A673 (cell line): Measurements from ENCODE around the gene OMP. TPM values are rescaled to one million over a fixed set of nuclear protein-coding genes. Genes with fewer than 3 reads are reported as not detected.

ENCODE experiments used
- BruUV-seq: library from RNA; stranded (reverse); fragments of 400-500 nt; replicated peaks from 2 replicates; lab custom pipeline; 2021; lab: Mats Ljungman, UMichigan
- CTCF ChIA-PET: fragments of 300-600 bp; sonication (Branson Sonifier 250); formaldehyde crosslinking; loops from one replicate; lab custom pipeline; 2022; ENCODE audit warnings: antibody characterized with exemption; lab: Charles Lee
- POLR2A ChIA-PET: fragments of 300-600 bp; sonication (Branson Sonifier 250); formaldehyde crosslinking; loops from one replicate; lab custom pipeline; 2022; ENCODE audit warnings: antibody characterized with exemption; ENCODE audit not compliant: low non-redundant PET; lab: Charles Lee
- DNase-seq: peaks from one replicate; pipeline ENCODE4 v3.0.0-alpha.2; 2015; ENCODE audit warnings: low spot score
- H3K27ac ChIP-seq: fragments of 200-600 bp; sonication (generic); 2 replicates; pipeline ENCODE4 v1.5.1; 2016; ENCODE audit warnings: mixed run types, low read depth, mild to moderate bottlenecking, mixed read lengths, antibody characterized with exemption, low read length; ENCODE audit not compliant: poor library complexity, severe bottlenecking
- H3K27me3 ChIP-seq: fragments of 200-600 bp; sonication (generic); replicated peaks from 2 replicates; pipeline ENCODE4 v1.6.1; 2017; ENCODE audit warnings: mixed run types, low read depth, mild to moderate bottlenecking, mixed read lengths, antibody characterized with exemption, low read length; ENCODE audit not compliant: insufficient read depth, poor library complexity
- H3K36me3 ChIP-seq: fragments of 200-600 bp; sonication (generic); 2 replicates; pipeline ENCODE4 v1.6.1; 2016; ENCODE audit warnings: mixed run types, mild to moderate bottlenecking, mixed read lengths, antibody characterized with exemption, low read length; ENCODE audit not compliant: insufficient read depth, poor library complexity, severe bottlenecking
- H3K4me1 ChIP-seq: fragments of 200-600 bp; sonication (generic); 2 replicates; pipeline ENCODE4 v1.6.1; 2017; ENCODE audit warnings: mixed run types, mild to moderate bottlenecking, mixed read lengths, antibody characterized with exemption, low read length; ENCODE audit not compliant: insufficient read depth, poor library complexity, severe bottlenecking
- H3K4me3 ChIP-seq: fragments of 200-600 bp; sonication (generic); 2 replicates; pipeline ENCODE4 v1.5.1; 2016; ENCODE audit warnings: low read depth, mixed run types, mild to moderate bottlenecking, mixed read lengths, low read length; ENCODE audit not compliant: poor library complexity, severe bottlenecking
- H3K9me3 ChIP-seq: fragments of 200-600 bp; sonication (generic); 2 replicates; pipeline ENCODE4 v1.6.1; 2016; ENCODE audit warnings: mixed run types, low read depth, mild to moderate bottlenecking, mixed read lengths, antibody characterized with exemption, low read length; ENCODE audit not compliant: poor library complexity, severe bottlenecking
- EZH2 ChIP-seq: fragments of 200-600 bp; sonication (generic); IDR thresholded peaks from 2 replicates; pipeline ENCODE4 v1.6.1; 2017; ENCODE audit warnings: borderline replicate concordance, low read depth, mild to moderate bottlenecking, mixed read lengths, antibody characterized with exemption, low read length; ENCODE audit not compliant: poor library complexity, severe bottlenecking
- intact Hi-C: fragments of 100-400 bp; cut with micrococcal nuclease; formaldehyde crosslinking; loops from one replicate; pipeline ENCODE4 v1.10.0; 2022; ENCODE audit not compliant: unreplicated experiment
- total RNA-seq: library from RNA; stranded (reverse); gene quantifications from 2 replicates; pipeline ENCODE4 v1.2.3, GENCODE V29; 2021
- TF ChIP-seq, protein P1 (sequence below): fragments of 300-800, 200-600 bp; sonication (generic); conservative IDR thresholded peaks from 2 replicates; pipeline ENCODE4 v1.5.1; 2017; ENCODE audit warnings: low read depth, mild to moderate bottlenecking, antibody characterized with exemption, low read length, moderate library complexity, mixed read lengths

OMP gene
- total RNA-seq, 1 experiment from 2014 or later = not detected

DNA sequence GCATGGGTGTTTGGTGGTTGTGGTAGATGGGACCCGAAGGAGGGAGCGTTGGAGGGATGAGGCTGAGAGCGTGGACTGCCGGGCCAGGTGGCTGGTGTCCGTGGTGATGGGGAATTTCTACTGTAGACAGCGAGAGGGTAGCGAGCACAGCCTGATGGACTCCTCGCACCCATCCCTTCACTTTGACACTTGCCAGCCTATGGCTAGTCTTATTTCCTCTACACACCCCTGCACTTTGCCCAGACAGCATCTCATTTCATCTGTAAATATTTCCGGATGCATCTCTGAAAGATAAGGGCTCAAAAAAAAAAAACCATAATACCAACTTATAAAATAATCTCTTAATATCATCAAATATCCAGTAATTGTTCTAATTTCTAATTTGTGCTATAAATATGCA, 5.8 kb downstream of the OMP start:
- Histone ChIP-seq H3K27me3 (no peaks in the 10 kb centered on the region), H3K4me3 (no peak overlapping the region), H3K9me3 (no peaks in the 10 kb centered on the region), H3K36me3 (no peaks in the 10 kb centered on the region), H3K4me1 (peaks cover 6% of the 10 kb centered on the region), H3K27ac (no peak overlapping the region)
- POLR2A ChIA-PET = no interaction called here
- CTCF ChIA-PET = no interaction called here
- intact Hi-C loops = no loop called here
- BruUV-seq = no TSS peak
- no peak for TF ChIP-seq EZH2
- TF ChIP-seq, protein P1, sequence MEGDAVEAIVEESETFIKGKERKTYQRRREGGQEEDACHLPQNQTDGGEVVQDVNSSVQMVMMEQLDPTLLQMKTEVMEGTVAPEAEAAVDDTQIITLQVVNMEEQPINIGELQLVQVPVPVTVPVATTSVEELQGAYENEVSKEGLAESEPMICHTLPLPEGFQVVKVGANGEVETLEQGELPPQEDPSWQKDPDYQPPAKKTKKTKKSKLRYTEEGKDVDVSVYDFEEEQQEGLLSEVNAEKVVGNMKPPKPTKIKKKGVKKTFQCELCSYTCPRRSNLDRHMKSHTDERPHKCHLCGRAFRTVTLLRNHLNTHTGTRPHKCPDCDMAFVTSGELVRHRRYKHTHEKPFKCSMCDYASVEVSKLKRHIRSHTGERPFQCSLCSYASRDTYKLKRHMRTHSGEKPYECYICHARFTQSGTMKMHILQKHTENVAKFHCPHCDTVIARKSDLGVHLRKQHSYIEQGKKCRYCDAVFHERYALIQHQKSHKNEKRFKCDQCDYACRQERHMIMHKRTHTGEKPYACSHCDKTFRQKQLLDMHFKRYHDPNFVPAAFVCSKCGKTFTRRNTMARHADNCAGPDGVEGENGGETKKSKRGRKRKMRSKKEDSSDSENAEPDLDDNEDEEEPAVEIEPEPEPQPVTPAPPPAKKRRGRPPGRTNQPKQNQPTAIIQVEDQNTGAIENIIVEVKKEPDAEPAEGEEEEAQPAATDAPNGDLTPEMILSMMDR = no peak
- no peak for DNase-seq

DNA sequence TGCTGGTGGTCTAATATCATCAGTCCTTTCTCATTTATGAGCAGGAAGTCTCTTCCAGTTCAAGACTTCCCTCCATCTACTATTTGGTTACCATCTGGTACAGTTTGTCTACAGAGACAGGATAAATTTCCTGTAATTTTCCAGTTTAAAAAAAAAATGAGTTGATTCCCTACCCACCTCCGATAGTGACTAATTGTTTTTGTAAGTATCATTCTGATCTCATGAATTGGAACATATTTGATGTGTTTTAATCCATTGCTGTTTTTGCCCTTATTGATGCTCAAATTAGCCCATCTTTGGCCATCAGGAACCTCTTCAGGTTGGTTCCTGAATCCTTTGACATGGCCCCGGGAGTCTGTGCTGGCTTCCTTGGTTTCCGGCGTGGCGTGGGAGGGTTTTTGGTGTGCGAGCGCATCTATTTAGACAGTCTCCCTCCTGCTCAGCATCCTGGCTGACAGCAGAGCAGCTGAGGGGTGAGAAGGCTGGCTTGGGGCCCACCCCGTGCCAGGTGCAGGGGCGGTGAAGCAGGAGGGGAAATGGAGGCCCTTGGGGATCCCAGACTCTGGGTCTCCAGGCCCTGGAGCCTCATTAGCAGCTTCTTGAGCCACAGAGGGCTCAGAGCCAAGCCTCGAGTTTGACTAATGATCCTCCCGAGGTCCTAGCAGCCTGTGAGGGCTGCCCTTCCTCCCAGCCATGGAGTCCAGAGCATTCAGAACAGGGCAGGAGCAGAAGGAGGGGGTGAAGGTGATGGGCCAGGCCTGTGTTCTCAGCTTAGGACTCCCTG, 6.8 kb downstream of the OMP start:
- POLR2A ChIA-PET = no interaction called here
- Histone ChIP-seq H3K27me3 (no peaks in the 10 kb centered on the region), H3K36me3 (no peaks in the 10 kb centered on the region), H3K4me1 (peaks cover 6% of the 10 kb centered on the region), H3K9me3 (no peaks in the 10 kb centered on the region), H3K27ac (no peak overlapping the region), H3K4me3 (no peak overlapping the region)
- no TSS peak for BruUV-seq
- TF ChIP-seq, protein P1 = no peak
- TF ChIP-seq EZH2 = no peak
- no peak for DNase-seq
- CTCF ChIA-PET = no interaction called here
- intact Hi-C loops = no loop called here

DNA sequence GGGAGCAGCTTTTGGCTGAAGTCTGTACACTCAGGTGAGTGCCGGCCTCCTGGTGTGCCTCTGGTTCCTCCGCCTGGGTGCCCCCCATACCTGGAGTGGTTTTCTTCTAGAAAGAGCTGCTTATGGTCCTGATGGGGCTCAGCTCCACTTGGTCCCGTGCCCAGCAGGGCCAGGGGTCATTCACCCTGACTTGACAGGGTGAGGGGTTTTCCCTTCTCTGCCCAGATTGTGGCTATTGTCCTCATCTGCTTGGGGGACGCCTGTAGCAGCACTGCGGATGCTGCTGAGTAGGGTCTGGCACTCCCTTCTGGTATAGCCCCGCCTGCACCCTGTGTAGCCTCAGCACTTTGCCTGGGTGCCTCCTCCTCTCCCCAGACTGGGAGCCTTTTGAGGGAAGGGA, 8.2 kb downstream of the OMP start:
- Histone ChIP-seq H3K4me3 (no peak overlapping the region), H3K9me3 (no peaks in the 10 kb centered on the region), H3K36me3 (no peaks in the 10 kb centered on the region), H3K27me3 (no peaks in the 10 kb centered on the region), H3K27ac (no peak overlapping the region), H3K4me1 (peaks cover 6% of the 10 kb centered on the region)
- intact Hi-C loops = no loop called here
- CTCF ChIA-PET = no interaction called here
- no peak for TF ChIP-seq EZH2
- TF ChIP-seq, protein P1 = no peak
- POLR2A ChIA-PET = no interaction called here
- no TSS peak for BruUV-seq
- no peak for DNase-seq
